ENCODE measurements around the gene PRDM8.

PRDM8 gene

GRCh38 chr4:80202190-80202711, 4.9 kb downstream of the PRDM8 start:
- no peak for DNase-seq

GRCh38 chr4:80202741-80203553, 5.6 kb downstream of the PRDM8 start:
- no peak for DNase-seq

GRCh38 chr4:80204433-80205011, 7.2 kb downstream of the PRDM8 start:
- DNase-seq, result no peak

GRCh38 chr4:80206111-80206510, 8.8 kb downstream of the PRDM8 start:
- no peak for DNase-seq

- DNase-seq, result no peak
Observed at GRCh38 chr4:80206521-80207171, 9.3 kb downstream of the PRDM8 start.

DNA sequence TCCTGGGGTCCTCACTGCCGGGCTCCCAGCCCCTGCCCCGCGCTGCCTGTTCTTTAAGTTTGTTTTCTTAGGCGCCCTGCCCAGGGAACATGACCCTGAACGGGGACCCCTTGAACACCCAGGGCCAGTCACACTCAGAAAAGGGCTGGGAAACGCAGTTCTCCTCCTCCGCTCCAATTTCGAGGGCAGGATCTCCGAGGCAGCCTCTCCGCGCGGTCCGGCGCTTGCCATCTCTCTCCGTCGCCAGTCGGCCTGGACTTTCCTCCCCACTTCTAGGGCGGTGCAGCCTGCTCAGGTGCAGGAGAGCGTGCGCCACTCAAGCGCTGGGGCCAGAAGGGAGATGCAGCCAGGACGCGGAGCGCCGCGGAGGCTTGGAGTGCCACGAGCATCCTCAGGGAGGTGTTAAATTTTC, 9.9 kb downstream of the PRDM8 start:
- DNase-seq, result no peak

DNA sequence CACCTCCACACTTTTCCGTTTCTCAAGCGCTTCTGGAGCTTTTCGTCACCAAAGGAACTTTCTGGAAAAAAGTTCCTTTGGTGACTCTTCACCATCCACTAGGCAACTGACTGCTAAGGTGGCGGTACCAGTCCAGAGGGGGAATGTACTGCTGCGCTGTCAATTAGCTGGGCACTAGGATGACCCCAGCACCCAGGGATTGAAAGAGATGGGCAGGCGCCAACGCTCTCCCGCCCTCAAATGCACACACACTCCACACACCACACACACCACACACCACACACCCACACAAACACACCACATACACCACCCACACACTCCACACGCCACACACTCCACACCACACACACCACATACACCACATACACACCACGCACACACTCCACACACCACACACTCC, 10.4 kb downstream of the PRDM8 start:
- DNase-seq, result no peak

DNA sequence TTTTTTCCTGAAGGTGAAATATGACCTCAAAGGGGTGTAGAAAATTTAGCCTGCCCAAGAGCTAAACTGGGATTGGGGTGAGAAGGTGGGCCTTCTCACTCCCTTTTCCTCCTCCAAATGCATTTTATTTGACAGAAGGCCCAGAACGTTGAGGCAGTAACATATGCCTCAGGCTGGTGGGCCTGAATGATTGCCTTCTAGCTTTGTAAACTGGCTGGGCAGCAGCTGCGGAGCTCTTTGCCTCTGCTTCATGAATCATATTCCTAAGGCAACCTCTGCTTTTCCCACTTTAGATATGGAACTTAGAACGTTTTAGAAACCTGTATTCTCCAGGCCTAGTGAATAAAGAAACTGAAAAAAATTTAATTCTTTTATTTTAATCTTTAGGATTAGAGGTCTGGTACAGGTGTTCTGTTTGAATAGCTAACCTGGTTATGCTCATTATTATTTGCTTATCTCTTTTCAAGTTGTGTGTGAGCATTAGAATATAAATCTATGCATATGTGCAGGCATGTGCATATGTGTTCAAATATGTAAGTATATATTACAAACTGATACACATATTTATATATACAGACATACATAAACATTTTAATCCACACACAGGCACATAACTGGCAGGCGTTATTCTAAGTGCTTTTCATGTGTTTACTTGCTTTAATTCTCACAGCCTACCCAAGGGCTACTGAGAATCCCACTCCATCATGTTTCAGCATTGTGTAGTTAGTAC, 11.5 kb downstream of the PRDM8 start:
- DNase-seq, result no peak

DNA sequence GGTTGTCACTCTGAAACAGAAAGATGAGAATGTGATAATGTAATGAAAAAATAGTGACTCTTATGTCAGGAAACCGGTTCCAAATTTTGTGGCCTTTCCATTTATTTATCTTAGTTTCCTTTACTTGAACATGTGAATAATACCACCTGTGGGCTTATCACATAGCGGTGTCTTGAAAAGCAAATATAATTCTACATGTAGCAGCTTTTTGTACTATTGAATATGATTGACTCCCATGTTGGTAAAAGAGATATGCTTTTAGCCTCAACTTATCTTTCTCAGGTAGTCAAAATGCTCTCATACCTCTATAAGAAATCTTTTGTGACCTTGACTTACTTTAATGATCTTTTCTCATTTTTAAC, 12.0 kb downstream of the PRDM8 start:
- DNase-seq, result no peak

DNA sequence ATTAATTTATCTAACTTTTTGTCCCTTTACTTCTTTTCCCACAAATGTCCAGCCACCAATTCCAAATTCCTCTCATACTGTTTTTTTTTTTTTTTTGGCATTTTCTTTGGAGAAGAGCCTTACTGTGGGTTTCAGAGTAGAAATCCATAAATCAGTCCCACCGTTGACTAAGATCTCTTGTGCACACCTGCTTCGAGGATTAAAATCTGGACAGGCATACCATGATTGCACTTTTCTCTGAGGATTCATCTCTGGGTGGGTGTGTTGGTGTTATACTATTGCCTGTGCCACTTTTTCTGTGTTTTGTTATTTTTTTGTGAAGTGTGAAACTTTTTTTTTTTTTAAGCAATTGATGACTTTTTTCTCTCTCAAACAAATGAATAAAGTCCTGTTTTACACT, 13.2 kb downstream of the PRDM8 start:
- DNase-seq, result no peak

DNA sequence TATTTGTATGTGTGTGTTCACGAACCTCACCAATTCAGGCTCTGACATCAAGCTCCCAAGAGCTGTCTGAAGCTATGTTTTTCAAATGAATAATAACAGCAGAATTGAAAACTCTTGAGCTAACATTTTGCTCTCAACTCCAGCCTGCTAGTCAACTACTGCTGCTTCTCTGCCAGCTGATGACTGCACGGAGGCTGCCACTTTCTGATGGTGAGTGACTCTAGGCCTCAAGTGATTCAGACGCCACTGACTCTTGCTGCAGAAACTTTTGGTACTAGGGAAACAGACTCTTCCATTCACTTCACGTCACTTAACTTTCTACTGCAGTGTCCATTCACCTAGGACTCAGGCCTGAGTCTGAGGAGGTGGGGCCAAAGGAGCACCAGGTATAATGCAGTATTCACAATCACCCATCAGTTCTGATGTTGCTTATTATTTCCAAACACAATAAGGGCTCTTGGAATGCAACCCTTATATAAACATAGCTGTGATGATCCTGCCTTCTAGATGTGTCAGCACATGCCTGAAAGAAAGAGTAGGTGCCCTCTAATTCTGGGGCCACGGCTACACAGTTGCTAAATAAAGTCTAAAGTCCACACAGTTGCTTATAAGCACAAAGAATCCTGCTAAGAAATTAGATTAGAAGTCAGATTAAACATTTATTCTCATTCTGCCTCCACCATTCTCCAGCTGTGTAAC, 16.0 kb downstream of the PRDM8 start:
- no peak for DNase-seq

DNA sequence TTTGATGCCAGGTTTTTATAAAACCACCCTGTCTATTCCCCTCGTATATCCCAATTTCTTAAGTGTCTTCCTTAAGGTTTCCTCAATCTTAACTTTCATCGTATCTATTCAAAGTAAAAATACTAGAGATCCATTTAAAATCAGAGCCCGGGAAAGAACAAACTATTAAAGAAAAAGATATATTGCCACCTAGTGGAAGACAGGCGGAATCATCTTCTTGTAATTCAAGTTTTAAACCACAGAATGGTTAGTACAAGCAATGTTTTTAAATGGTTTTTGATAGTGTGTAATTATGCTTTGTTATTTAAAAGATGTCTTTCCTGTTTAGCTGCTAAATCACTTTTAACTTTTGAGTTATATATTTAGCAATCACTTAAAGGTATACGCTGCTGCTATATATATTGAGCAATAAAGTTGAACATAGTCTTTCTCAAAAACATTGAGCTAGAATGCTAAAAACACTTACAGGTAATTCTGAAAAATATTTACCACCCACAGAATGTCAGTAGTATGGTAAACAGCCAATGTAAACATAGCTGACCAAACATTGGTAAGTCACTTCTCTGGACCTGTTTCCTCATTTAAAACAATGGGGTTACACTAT, 18.2 kb downstream of the PRDM8 start:
- peak; percentile 66 for DNase-seq

GRCh38 chr4:80216100-80216761, 18.9 kb downstream of the PRDM8 start:
- DNase-seq, result no peak

DNA sequence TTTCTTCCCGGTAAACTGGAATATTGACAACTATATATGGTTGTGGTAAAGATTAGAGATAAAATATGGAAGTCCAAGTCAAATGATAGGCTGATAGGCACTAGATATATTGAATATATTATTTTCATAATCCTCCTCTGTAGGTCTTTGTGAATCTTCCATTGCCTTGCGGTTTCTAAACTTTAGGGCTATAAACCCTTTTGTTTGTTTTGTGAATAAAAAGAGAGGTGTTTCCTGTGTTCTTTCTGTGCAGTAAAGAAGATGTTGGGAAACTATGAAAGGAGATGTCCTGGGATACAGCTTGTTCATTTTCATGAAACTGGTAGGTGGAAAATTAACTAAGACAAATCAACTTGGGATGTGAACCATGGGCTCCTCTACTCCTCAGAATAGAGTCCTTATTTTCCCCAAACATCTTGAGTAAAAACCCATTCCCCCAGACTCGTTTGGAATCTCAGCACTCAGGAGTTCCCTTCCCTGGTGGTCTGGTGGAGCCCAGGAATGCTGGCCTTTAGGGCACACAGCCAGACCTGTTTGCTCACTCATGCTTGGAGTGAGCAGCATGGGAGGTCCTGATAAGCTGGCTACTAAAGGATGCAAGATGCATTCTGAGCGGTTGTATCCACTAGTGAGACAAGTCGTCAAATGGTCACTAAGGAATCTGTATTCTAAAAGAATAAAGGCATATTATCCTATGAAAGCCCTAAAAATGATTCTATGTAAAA, 22.2 kb downstream of the PRDM8 start:
- no peak for DNase-seq

- no peak for DNase-seq
Observed at GRCh38 chr4:80220711-80221110, 23.4 kb downstream of the PRDM8 start.

- DNase-seq, result no peak
Observed at GRCh38 chr4:80221161-80221560, 23.9 kb downstream of the PRDM8 start.

DNA sequence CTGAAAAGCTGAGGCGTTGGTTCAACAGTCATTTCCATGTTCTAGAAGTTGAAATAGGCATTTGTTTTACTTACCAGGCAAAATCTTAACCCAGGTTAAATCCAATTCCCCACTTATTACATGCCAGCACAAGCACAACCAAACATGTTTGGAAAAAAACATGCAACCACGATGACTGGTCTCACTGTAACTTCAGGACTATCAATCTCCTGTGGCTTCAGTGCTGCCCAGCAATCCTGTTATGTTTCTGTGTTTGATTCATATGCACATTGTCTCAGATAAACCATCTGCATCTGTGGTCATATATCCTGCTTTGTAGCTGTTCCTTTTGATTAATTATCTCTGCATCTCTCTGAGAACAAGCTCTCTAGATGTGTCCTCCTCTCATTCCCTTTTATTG, 28.3 kb downstream of the PRDM8 start:
- no peak for DNase-seq

GRCh38 chr4:80226094-80226493, 28.8 kb downstream of the PRDM8 start:
- no peak for DNase-seq

DNA sequence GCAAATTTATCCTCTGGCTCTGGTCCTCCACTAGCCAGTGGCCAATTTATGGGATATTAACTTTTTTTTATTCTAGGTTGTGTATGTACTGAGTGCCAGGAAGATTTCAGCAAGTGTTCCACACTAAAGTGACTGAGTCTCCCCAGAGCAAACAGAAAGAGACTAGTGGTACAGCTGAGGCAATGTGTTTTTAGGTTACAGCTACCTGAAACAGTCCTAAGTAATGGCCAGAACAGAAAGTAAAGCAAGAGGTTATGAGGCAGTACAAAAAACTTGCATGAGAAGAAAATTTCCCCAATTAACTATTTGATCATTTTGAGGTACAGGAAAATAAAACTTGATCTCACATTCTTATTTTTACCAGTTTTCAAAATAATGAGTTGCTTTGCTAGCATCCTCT, 31.2 kb downstream of the PRDM8 start:
- no peak for DNase-seq

DNA sequence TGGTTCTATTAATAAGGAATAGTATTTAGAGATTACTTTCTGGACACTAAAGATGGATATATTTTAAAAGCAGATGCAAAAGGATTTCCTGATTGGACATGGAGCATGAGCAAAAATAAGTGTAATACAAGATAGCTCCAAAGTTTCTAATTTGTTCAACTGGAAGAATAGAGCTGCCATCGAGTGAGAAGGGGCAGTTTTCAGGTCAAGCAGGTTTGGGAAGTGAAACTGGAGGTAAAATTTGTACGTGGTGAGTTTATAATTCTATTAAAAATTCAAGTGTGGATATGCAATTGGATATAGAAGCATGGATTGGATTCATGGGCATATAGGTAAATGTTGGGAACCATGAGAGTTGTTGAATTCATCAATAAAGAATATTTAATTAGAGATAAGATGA, 31.8 kb downstream of the PRDM8 start:
- DNase-seq, result no peak

GRCh38 chr4:80229590-80229989, 32.3 kb downstream of the PRDM8 start:
- DNase-seq, result no peak

All from NCI-H2171 treated with DMSO at 0.1 percent for 48 hours (cell line).